Measurements from ENCODE around the gene TBX2.

The TBX2 gene

DNA sequence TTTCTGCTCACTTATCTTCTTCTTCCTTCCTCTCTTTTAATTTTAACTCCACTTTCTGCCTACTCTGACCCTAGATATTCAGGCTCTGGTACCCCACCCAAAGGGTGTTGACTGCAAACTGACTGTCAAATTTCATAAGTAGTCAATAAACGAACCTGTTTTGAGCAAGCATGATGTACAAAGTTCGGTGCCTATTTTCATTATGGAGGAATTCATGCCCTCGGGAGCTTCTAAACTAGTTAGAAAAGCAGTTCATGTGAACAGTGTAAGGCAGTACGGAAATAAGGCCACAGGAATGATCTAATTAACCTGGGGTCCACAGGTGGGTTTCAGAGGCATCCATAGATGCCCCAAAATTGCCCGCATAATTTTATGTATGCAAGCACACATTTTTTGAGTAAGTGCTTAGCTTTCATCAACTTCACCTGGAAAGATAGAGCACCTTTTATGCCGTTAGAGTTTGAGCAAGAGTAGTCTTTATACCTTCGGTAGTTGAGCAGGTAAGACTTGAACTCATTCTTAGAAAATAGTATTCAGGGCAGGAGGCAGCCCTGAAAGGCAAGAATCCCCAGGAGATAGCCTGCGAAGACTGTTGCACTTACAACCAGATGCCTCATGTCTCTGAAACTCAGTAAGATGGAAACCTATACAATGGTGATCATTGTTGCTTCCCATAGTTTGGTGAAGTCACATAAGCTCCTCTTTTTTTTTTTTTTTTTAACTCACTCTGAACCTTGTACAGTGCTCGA is 36.6 kb upstream of the TBX2 start:
- Histone ChIP-seq H3K36me3 (no peaks in the 10 kb centered on the region), H3K4me1 (ENCODE audit: control insufficient read depth in 1 of 2, insufficient read depth in 1 of 2, low read depth in 1 of 2, low read length in 1 of 2) (no peaks in the 10 kb centered on the region), H3K27me3 (peaks cover 5% of the 10 kb centered on the region), H3K27ac (no peak overlapping the region), H3K9me3 (no peaks in the 10 kb centered on the region), H3K4me3 (ENCODE audit: low read depth in 1 of 2, low read length in 1 of 2) (no peak overlapping the region)
- TF ChIP-seq, protein P1, sequence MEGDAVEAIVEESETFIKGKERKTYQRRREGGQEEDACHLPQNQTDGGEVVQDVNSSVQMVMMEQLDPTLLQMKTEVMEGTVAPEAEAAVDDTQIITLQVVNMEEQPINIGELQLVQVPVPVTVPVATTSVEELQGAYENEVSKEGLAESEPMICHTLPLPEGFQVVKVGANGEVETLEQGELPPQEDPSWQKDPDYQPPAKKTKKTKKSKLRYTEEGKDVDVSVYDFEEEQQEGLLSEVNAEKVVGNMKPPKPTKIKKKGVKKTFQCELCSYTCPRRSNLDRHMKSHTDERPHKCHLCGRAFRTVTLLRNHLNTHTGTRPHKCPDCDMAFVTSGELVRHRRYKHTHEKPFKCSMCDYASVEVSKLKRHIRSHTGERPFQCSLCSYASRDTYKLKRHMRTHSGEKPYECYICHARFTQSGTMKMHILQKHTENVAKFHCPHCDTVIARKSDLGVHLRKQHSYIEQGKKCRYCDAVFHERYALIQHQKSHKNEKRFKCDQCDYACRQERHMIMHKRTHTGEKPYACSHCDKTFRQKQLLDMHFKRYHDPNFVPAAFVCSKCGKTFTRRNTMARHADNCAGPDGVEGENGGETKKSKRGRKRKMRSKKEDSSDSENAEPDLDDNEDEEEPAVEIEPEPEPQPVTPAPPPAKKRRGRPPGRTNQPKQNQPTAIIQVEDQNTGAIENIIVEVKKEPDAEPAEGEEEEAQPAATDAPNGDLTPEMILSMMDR (IDR thresholded peaks at IDR 0.05): no peak

DNA sequence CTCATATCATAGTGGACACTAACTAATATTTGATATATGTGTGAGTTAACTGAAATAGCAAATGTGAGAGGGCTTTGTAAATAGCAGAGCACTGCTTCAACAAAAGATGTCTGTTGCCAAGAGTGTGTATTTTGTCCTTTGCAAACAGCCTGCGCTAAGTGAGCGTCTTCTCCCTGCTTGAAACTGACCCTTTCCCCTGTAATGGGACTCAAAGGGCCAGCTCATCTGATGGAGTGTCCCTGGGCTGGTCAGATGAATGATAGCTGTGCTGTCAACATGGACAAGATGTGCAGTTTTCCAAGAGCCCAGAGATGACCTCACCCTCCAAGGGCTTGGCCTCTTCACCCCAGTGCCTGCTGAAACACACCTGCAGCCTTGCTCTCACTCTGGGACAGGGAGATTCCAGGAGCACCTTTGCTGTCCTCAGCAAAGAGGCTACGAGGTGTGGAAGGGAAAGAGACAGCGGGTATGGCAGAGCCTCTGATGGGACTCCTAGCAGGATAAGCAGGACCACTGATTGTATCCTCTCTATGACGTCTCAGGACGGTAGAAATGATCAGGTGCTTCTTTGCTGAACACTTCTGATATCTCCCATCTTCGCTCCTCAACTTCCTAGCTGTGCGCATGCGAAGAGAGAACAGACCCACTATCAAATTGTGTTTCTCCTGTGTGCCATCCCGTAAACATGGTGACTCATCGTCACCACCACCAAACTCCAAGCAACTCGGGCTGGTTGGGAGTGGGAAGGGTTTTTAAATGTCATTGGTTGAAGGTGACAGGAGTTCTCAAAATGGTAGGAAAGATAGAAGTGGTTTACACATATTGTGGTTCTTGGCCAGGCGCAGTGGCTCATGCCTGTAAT is 35.8 kb upstream of the TBX2 start:
- no peak overlapping the region for H3K27ac ChIP-seq
- TF ChIP-seq, protein P1 (IDR thresholded peaks at IDR 0.05): no peak
- H3K36me3 ChIP-seq: no peaks in the 10 kb centered on the region
- no peak overlapping the region for H3K4me3 ChIP-seq (ENCODE audit: low read depth in 1 of 2, low read length in 1 of 2)
- no peaks in the 10 kb centered on the region for H3K4me1 ChIP-seq (ENCODE audit: control insufficient read depth in 1 of 2, insufficient read depth in 1 of 2, low read depth in 1 of 2, low read length in 1 of 2)
- H3K9me3 ChIP-seq: no peaks in the 10 kb centered on the region
- H3K27me3 ChIP-seq: peaks cover 5% of the 10 kb centered on the region

DNA sequence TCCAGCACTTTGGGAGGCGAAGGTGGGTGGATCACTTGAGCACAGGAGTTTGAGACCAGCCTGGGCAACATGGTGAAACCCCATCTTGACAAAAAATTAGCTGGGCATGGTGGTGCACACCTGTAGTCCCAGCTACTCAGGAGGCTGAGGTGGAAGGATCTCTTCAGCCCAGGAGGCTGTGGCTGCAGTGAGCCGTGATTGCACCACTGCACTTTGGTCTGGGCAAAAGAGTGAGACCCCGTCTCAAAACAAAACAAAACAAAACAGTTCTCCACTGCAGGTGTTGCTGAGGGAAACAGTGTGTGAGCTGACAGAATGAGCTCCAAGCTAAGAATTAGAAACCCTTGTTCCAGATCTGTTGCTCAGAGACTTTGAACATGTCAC is 35.2 kb upstream of the TBX2 start:
- H3K4me1 ChIP-seq (ENCODE audit: control insufficient read depth in 1 of 2, insufficient read depth in 1 of 2, low read depth in 1 of 2, low read length in 1 of 2): no peaks in the 10 kb centered on the region
- H3K9me3 ChIP-seq: no peaks in the 10 kb centered on the region
- H3K27me3 ChIP-seq: peaks cover 5% of the 10 kb centered on the region
- no peaks in the 10 kb centered on the region for H3K36me3 ChIP-seq
- TF ChIP-seq, protein P1 (IDR thresholded peaks at IDR 0.05): no peak
- no peak overlapping the region for H3K27ac ChIP-seq
- H3K4me3 ChIP-seq (ENCODE audit: low read depth in 1 of 2, low read length in 1 of 2): no peak overlapping the region

DNA sequence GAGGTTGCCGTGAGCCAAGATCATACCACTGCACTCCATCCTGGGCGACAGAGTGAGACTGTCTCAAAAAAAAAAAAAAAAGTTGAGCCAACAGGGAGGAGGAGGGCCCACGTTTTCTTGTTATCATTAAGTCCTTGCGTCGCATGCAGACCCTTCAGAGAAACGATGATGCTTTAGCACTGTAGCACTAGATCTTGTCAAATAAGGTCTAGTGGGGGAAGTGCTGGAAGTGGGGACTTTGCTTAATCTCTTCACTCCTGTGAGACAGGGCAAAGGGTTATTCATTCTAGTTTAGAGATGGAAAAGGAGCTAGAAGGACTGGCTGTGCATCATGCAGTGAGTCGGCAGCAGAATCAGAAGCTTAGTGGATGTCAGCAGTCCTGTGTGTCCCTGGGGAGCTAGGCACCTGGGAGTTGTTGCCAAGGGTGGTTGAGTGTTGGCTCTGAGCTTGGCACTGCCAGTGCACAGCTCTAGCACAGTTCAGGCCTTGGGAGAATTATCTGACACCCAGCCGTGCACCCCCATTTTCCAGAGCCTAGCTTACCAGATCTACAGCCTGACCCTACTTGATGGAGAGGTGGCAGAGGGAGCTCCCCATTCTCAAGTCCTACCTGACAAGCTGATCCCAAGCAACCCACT is 33.4 kb upstream of the TBX2 start:
- TF ChIP-seq, protein P1 (IDR thresholded peaks at IDR 0.05): no peak
- no peak overlapping the region for H3K27ac ChIP-seq
- no peaks in the 10 kb centered on the region for H3K4me1 ChIP-seq (ENCODE audit: control insufficient read depth in 1 of 2, insufficient read depth in 1 of 2, low read depth in 1 of 2, low read length in 1 of 2)
- H3K27me3 ChIP-seq: peaks cover 5% of the 10 kb centered on the region
- no peak overlapping the region for H3K4me3 ChIP-seq (ENCODE audit: low read depth in 1 of 2, low read length in 1 of 2)
- H3K9me3 ChIP-seq: no peaks in the 10 kb centered on the region
- H3K36me3 ChIP-seq: no peaks in the 10 kb centered on the region

DNA sequence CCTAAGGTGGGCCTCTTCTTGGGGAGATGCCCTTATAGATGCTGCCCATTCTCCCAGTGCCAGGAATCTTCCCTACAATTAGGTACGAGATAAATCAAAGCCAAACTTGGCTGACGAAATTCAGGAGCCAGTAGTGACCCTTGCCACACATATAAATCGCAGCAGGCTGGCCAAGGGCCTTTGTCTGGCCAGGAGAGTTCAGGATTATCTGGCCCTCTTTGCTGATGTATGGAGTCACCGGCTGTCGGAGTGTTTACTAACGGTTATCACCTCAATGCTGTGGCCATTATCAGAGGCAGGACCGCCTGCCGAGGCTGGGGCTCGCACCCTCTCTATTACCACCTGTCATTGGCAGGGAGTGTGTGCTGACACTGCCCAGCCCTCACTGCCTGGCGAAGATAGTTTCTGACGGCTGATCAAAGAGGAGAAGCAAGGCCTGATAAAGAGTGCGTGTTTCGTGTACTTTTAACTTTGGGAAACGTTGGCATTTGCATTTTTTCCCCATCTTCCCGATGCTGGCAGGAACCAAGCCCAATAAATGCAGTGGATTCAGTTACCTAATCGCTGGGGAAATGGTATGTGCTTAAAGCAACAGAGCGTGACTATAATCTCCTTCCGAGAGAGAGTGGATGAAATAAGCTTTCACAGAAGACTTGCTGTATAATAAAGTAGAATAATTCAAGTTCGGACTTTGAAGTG is 32.8 kb upstream of the TBX2 start:
- no peaks in the 10 kb centered on the region for H3K36me3 ChIP-seq
- TF ChIP-seq, protein P1 (IDR thresholded peaks at IDR 0.05): no peak
- H3K27me3 ChIP-seq: peaks cover 5% of the 10 kb centered on the region
- no peak overlapping the region for H3K27ac ChIP-seq
- H3K9me3 ChIP-seq: no peaks in the 10 kb centered on the region
- H3K4me3 ChIP-seq (ENCODE audit: low read depth in 1 of 2, low read length in 1 of 2): no peak overlapping the region
- no peaks in the 10 kb centered on the region for H3K4me1 ChIP-seq (ENCODE audit: control insufficient read depth in 1 of 2, insufficient read depth in 1 of 2, low read depth in 1 of 2, low read length in 1 of 2)
